SK-N-MC (cell line): ENCODE measurements around the gene TTI1.

Experiments used
- EZH2 ChIP-seq: fragments of 200-600 bp; sonication (generic); IDR thresholded peaks from one replicate; pipeline ENCODE4 v1.6.1; 2017; ENCODE audit warnings: antibody characterized with exemption
- FOXP2 ChIP-seq: optimal IDR thresholded peaks from 2 replicates; pipeline ENCODE3; 2011; ENCODE audit warnings: mild to moderate bottlenecking, moderate library complexity; ENCODE audit not compliant: insufficient read depth; ENCODE audit errors: extremely low read length, control extremely low read depth
- POLR2AphosphoS5 ChIP-seq: IDR thresholded peaks from 2 replicates; pipeline ENCODE4 v1.6.1; 2012; ENCODE audit warnings: mild to moderate bottlenecking, low read depth, low read length, borderline replicate concordance

GRCh38 chr20:37941992-37942391 is 91.3 kb downstream of the TTI1 start:
- no peak for TF ChIP-seq EZH2
- no peak for TF ChIP-seq POLR2AphosphoS5
- no peak for TF ChIP-seq FOXP2
